Colonic mucosa (tissue), 4 donors: ENCODE data around the gene NUAK1. TPM values are rescaled to one million over a fixed set of nuclear protein-coding genes. Genes with fewer than 3 reads are reported as not detected.

Source experiments
- DNase-seq: peaks from one replicate; pipeline ENCODE4 v3.0.0-alpha.2; 2020
- H3K27ac ChIP-seq: fragments of 200-600 bp; one replicate; pipeline ENCODE4 v1.8.0; 2021
- H3K27me3 ChIP-seq: fragments of 200-600 bp; one replicate; pipeline ENCODE4 v1.8.0; 2021
- H3K36me3 ChIP-seq: fragments of 200-600 bp; one replicate; pipeline ENCODE4 v1.8.0; 2021
- H3K4me1 ChIP-seq: fragments of 200-600 bp; one replicate; pipeline ENCODE4 v1.8.0; 2021; ENCODE audit warnings: mild to moderate bottlenecking
- H3K4me3 ChIP-seq: fragments of 200-600 bp; one replicate; pipeline ENCODE4 v1.8.0; 2021
- H3K9ac ChIP-seq, 2 donors: one replicate each; pipeline ENCODE4 v1.7.0; 2013; ENCODE audit warnings: control low read depth in 2 of 2, low read depth in 2 of 2, low read length in 2 of 2
- H3K9me3 ChIP-seq: fragments of 200-600 bp; one replicate; pipeline ENCODE4 v1.8.0; 2021
- CTCF ChIP-seq: fragments of 200-600 bp; IDR thresholded peaks from one replicate; pipeline ENCODE4 v1.8.0; 2022; ENCODE audit warnings: antibody characterized with exemption, mild to moderate bottlenecking
- intact Hi-C: fragments of 100-400 bp; cut with DNase I; formaldehyde crosslinking; loops from one replicate; pipeline ENCODE4 v1.14.1; 2022
- total RNA-seq, 2 donors: library from RNA; stranded (reverse); fragmentation: NEBNext Ultra II Directional in 1 of 2; extraction: Animal tissue kit (Norgen Biotek cat#: 25700) in 1 of 2; gene quantifications; one replicate each; pipeline ENCODE4 v1.2.1, GENCODE V29; 2021
- donor health status: healthy.
- donor health status: DM: no; HTN: no; CAD: no.
- donor health status: DM: no; HTN: no; CAD: no.

Gene NUAK1
- total RNA-seq, 2 donors from 2014 or later: 2.2 to 3.7 TPM

- TF ChIP-seq CTCF: no peak
Measured at GRCh38 chr12:106080791-106081170, 58.0 kb downstream of the NUAK1 start.

GRCh38 chr12:106080041-106080790, 58.5 kb downstream of the NUAK1 start:
- TF ChIP-seq CTCF: no peak
- intact Hi-C loops: no loop called here
- no peak overlapping the region for H3K27ac ChIP-seq
- H3K4me3 ChIP-seq: no peak overlapping the region
- no peak for DNase-seq
- H3K4me1 ChIP-seq: no peaks in the 10 kb centered on the region
- H3K9me3 ChIP-seq: no peaks in the 10 kb centered on the region
- no peaks in the 10 kb centered on the region for H3K36me3 ChIP-seq
- no peak overlapping the region for H3K9ac ChIP-seq
- no peaks in the 10 kb centered on the region for H3K27me3 ChIP-seq

More at GRCh38 chr12:106080791-106081170, 58.0 kb downstream of the NUAK1 start:
- no peaks in the 10 kb centered on the region for H3K36me3 ChIP-seq
- intact Hi-C loops: no loop called here
- H3K27me3 ChIP-seq: no peaks in the 10 kb centered on the region
- no peaks in the 10 kb centered on the region for H3K4me1 ChIP-seq
- no peaks in the 10 kb centered on the region for H3K9me3 ChIP-seq
- no peak overlapping the region for H3K9ac ChIP-seq
- no peak overlapping the region for H3K27ac ChIP-seq
- no peak for DNase-seq
- H3K4me3 ChIP-seq: no peak overlapping the region

- Histone ChIP-seq H3K36me3 (no peaks in the 10 kb centered on the region), H3K27ac (no peak overlapping the region), H3K27me3 (no peaks in the 10 kb centered on the region), H3K4me3 (no peak overlapping the region), H3K9ac (no peak overlapping the region), H3K4me1 (no peaks in the 10 kb centered on the region), H3K9me3 (no peaks in the 10 kb centered on the region)
- no peak for TF ChIP-seq CTCF
- intact Hi-C loops: no loop called here
- DNase-seq: no peak
Measured at GRCh38 chr12:106079148-106079738, 59.5 kb downstream of the NUAK1 start.

- H3K4me3 ChIP-seq: no peak overlapping the region
- H3K27ac ChIP-seq: peak overlapping the region; percentile 15
- TF ChIP-seq CTCF: no peak
- intact Hi-C loops: no loop called here
- H3K27me3 ChIP-seq: no peaks in the 10 kb centered on the region
- peak; percentile 25 for DNase-seq
- no peaks in the 10 kb centered on the region for H3K4me1 ChIP-seq
- H3K9ac ChIP-seq: no peak overlapping the region
- H3K36me3 ChIP-seq: no peaks in the 10 kb centered on the region
- no peaks in the 10 kb centered on the region for H3K9me3 ChIP-seq
Measured at GRCh38 chr12:106078358-106079010, 60.3 kb downstream of the NUAK1 start.

GRCh38 chr12:106074706-106075392, 63.9 kb downstream of the NUAK1 start:
- Histone ChIP-seq H3K9me3 (no peaks in the 10 kb centered on the region), H3K9ac (no peak overlapping the region), H3K4me3 (no peak overlapping the region), H3K27ac (no peak overlapping the region), H3K36me3 (no peaks in the 10 kb centered on the region), H3K4me1 (no peaks in the 10 kb centered on the region), H3K27me3 (no peaks in the 10 kb centered on the region)
- TF ChIP-seq CTCF: no peak
- no peak for DNase-seq
- intact Hi-C loops: no loop called here
